PFSK-1 (cell line): ENCODE results near the gene CALHM6.

ENCODE experiments used
- POLR2AphosphoS5 ChIP-seq: IDR thresholded peaks from 2 replicates; pipeline ENCODE4 v1.6.1; 2012; ENCODE audit warnings: low read depth, mild to moderate bottlenecking, control low read depth, low read length, moderate library complexity
- SIN3A ChIP-seq: IDR thresholded peaks from 2 replicates; pipeline ENCODE4 v1.6.1; 2012; ENCODE audit warnings: mild to moderate bottlenecking, low read length, moderate library complexity, borderline replicate concordance; ENCODE audit not compliant: insufficient read depth
- TAF1 ChIP-seq: IDR thresholded peaks from 2 replicates; pipeline ENCODE4 v1.6.1; 2012; ENCODE audit warnings: low read length, control low read depth, borderline replicate concordance; ENCODE audit not compliant: insufficient read depth

- no peak for TF ChIP-seq POLR2AphosphoS5
- TF ChIP-seq TAF1, result no peak
- no peak for TF ChIP-seq SIN3A
These were observed 30.3 kb upstream of the CALHM6 start for GRCh38 chr6:116430860-116431259.
